ENCODE data around the gene FAT3.

The FAT3 gene

GRCh38 chr11:92224407-92225124 is at the start of gene FAT3:
Gene FAT3, plus strand, starts transcription at chr11:92224818. Its CDS starts 127,295 bp downstream, at chr11:92352113.
- DNase-seq = no peak

GRCh38 chr11:92179017-92179670 is 45.5 kb upstream of the FAT3 start:
- DNase-seq = no peak

DNA sequence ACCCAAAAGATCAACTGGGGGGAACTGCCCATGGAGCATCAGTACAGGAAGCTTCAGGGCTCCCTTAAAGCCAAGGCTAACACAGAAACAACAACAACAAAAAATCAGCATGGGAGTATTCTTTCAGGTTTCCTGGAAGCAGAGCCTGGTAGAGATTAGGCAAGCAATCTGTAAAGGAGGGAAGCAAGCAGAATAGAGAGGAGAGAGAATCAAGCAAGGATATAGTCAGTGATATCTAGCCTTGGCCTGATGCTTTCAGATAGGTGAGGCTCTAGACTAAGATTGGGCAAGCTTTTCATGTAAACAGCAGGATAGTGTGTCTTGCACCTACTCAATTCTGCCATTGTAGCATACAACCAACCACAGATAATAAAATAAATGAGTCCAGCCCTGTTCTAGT is 44.4 kb upstream of the FAT3 start:
- no peak for DNase-seq

DNA sequence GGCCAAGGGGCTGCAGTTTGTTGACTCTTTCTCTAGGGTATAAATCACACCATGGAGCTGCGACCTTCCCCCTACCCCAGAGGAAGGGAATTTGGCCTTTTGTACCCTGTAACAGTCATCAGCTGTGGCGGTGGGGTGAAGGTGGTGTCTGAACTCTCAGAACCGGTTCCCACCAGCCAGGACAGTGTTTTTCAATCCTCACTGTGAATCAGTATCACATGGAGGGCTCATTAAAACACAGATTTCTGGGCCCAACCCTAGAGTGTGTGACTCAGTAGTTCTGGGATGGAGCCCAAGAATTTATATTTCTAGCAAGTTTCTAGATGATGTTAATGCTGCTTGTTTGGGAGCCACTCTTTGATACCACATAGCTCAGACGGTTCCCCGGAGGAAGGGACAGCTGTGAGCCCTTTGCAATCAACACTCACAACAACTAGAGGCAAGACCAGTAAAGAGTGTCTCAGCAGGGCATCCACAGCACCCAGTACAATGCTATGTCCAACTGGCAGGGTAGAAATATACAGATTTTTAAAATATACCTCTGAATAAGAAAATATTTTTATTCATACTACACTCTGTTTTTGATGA is 43.9 kb upstream of the FAT3 start:
- DNase-seq = no peak

DNA sequence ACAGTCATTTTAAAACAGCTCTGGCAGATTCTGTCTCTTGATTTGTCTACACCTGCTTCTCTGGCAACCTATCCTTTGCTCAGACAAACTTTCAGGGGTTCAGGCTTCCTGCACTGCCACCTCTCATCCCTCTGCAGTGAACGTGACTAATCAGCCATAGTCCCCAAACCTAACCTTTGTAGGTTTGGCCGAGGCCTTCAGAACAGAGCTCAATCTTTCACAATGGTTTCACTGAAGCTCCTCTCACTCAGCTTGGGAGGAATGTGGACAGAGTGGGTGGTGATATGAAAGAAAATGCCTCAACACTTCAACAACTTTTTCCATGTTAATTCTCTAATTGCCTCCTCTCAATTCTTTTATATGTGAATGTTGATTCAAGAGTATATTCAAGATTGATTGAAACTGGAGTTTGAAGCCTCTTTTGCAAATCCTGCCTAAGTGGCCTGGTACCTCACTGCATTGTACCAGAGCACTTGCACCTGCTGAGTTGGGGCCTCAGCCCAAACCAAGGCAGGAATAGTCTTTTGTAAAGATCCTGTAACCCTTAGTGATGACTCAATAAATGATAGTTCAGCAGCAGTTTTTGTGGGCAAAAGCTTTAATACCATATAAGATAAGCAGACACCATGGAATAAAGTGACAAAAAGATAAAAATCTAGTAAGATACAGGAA is 33.9 kb upstream of the FAT3 start:
- DNase-seq = no peak

GRCh38 chr11:92192141-92192540 is 32.5 kb upstream of the FAT3 start:
- DNase-seq = no peak

DNA sequence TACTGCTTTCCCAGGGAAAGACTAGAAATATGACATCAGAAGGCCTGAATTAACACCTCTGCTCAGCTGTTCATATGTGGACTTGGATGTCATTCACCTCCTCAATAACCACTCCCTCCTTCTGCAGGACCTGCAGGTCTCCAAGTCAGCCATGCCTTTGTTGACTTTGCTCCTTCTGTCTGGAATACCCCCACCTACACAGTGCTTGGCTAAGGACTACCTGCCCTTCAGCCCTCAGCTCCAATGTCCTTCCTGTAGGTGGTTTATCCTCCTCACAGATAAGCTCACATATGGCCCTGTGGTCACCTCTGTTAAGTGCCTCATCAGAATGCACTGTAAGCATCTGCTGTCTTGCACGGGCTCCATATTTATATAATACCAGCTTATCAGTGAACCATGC is 26.4 kb upstream of the FAT3 start:
- DNase-seq = no peak

- DNase-seq = no peak
Measured at GRCh38 chr11:92199991-92200390, 24.6 kb upstream of the FAT3 start.

- DNase-seq = no peak
Measured at GRCh38 chr11:92204731-92205130, 19.9 kb upstream of the FAT3 start.

- DNase-seq = no peak
Measured at GRCh38 chr11:92206441-92206840, 18.2 kb upstream of the FAT3 start.

DNA sequence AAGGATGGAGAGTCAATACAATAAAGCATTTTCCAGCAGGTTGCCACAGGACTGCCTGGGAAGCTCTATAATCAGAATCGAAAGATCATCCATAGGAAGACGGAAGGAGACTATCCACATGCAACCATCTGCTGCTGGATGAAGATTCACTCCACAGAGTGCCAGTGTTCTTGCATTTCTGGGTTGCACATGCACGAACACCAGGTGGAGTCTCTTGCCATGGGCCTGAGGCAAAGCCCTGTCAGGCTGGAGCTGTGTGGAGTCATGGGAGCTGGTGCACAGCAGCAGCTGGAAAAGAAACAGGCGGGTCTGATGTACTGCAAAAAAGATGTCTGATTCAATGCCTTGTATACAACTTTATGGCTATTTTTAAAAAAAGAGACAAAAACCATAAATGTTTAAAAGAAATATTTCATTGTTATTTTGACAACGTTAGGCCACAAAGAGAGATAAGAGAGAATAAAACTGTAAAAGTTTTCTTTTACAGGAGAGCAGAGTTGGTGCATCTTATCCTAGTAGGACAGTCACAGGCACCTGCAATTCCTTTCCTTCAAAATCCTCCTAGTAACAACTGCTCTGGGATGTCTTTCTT is 12.9 kb upstream of the FAT3 start:
- DNase-seq = no peak

- DNase-seq = no peak
Measured at GRCh38 chr11:92212530-92212929, 12.1 kb upstream of the FAT3 start.

DNA sequence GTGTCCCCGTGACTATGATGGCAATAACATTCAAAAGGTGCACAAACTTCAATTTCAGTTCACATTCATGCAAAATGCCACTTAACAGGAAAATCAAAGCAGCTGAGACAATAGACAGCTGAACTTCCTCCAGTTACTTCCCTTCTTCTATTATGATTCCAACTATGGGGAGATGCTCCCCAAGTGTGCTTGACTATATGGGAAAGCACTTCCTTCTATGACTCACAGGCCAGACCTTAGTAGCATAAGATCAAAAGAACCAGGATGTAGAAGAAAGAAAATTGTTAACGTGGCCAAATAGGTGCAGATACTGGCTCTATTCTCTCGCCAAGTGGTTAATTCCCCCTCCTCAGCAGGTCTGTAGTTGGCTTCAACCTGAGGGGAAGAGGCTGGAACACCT is 7.8 kb upstream of the FAT3 start:
- no peak for DNase-seq

- DNase-seq = no peak
Measured at GRCh38 chr11:92219476-92219875, 5.1 kb upstream of the FAT3 start.

- DNase-seq = no peak
Measured at GRCh38 chr11:92222701-92223100, 1.9 kb upstream of the FAT3 start.

- DNase-seq = no peak
Measured at GRCh38 chr11:92224054-92224406, 588 bp upstream of the FAT3 start.

- DNase-seq = no peak
Measured at GRCh38 chr11:92225125-92225567, 528 bp downstream of the FAT3 start.

DNA sequence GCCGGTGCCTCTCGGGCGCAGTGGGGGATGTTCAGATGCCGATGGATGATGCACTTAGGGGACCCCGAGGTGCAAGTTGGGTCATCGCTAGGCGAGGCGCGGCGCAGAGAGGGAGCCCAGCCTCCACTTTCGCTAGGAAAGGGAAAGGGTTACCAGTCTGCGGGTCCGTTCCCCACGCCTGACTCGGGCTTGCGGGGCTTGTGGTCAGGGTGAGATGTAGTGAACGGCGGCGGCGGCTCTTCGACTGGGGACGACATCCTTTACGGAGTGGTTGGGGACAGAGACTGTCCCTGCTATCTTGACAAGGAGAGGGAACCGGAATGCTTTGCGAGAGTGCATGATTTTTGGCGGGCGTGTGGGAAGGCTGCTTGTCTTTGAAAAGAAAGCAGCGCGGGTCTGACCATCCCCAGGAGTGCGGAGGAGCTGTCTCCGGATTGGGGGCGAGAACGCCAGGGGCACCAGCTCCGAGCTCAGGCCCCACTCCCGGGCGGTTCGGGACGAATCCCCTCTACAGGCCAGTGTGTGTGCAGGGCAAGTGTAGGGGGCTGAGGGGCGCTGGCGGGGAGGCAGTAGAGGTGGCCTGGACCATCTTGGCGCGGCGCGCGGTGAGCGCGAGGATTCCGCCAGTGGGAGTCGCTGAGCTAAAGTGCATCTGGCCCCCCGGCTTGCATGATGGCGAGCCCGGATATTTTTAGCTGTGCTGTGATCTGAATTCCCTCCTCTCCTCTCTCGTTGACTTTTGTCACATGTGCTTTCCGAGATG is 1.1 kb downstream of the FAT3 start:
- no peak for DNase-seq

- DNase-seq = no peak
Measured at GRCh38 chr11:92226331-92227229, 2.0 kb downstream of the FAT3 start.

GRCh38 chr11:92227230-92227814 is 2.7 kb downstream of the FAT3 start:
- DNase-seq = no peak

Measured in KG1 (cell line).